Lower leg skin (tissue), 3 donors: Measurements from ENCODE around the gene TRIM37.

ENCODE experiments used
- CTCF ChIP-seq, 3 donors: fragments of 450-650 bp; IDR thresholded peaks; one replicate each; pipeline ENCODE4 v1.5.1; 2016; ENCODE audit warnings: antibody characterized with exemption in 3 of 3, mild to moderate bottlenecking in 3 of 3, moderate library complexity in 2 of 3
- POLR2A ChIP-seq, 2 donors: fragments of 450-650 bp; IDR thresholded peaks; one replicate each; pipeline ENCODE4 v1.6.1; 2016 to 2017; ENCODE audit warnings: antibody characterized with exemption in 2 of 2, mild to moderate bottlenecking in 1 of 2, moderate library complexity in 1 of 2

- TF ChIP-seq POLR2A (IDR thresholded peaks at IDR 0.05) (no peak), CTCF (IDR thresholded peaks at IDR 0.05) (no peak)
Measured at GRCh38 chr17:58970609-58971450, 135.8 kb downstream of the TRIM37 start.
